CD4-positive, alpha-beta T cell treated with Interferon gamma for 1 hour (primary cell): Measurements from ENCODE around the gene MYADML2.
"Not testable (repeated sequence)": the region's sequence is repeated elsewhere in the genome, so short reads cannot be mapped to it uniquely, and the experiment has no call there.

Experiments used
- DNase-seq: peaks from one replicate; pipeline ENCODE4 v3.0.0-alpha.2; 2020

MYADML2 gene

GRCh38 chr17:81922566-81923301, 24.3 kb downstream of the MYADML2 start:
- DNase-seq: no peak

GRCh38 chr17:81921996-81922565, 25.0 kb downstream of the MYADML2 start:
- no peak for DNase-seq

DNA sequence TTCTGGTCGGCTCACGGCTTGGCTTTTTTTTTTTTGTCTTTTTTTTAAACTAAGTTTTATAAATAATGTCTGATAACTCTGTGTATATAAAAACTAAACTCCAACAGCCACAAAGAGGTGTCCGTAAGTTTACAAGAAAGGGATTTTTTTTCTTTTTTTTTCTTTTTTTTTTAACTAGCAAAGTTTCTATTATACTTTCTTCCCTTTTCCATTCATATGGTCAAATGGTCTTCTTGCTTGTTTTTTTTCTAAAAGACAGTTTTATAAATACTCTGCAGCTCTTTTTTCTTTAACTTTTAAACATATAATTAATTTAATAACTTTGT, 25.5 kb downstream of the MYADML2 start:
- DNase-seq: no peak

DNA sequence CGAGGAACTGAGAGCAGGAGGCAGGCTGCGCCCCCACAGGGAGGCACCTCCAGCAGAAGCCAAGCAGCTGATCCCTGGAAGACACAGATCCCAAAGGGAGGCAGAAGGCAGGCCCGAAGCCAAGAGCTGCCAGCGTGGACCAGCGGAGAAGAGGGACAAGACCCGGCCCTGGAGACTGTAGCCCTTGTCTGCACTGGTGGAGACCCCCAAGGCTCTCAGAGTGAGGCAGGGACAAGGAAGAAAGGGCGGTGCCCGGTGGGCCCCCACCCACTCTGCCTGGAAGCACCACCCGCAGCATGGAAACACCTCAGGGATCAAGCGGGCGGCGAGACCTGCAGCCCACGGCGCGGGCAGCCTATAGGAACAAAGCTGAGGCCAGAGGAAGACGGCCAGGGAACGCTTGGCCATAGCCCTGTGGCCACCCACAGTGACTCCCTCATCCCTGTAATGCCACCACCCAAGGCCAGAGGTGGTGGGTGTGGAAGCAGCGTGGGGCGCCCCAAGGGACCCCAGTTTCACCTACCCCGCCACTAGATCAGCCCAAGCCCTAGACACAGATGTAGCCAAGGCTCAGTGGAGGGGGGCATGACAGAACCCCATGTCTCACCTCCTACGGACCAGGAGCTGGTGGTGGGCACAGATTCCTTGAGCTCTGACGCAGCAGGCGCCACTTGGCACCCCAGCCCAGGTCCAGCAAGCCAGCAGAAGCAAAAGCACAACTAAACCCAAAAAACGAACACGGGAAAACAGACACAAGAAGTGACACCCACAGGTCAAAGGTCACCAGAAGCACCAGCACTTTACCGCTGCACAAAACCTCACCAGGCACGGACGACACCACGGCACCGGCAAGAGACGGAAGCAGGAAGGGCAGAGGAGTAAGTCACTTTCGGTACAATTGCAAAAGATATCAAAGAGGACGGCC, 26.2 kb downstream of the MYADML2 start:
- DNase-seq: no peak

GRCh38 chr17:81918832-81919545, 28.0 kb downstream of the MYADML2 start:
- DNase-seq: no peak

- not testable (repeated sequence) for DNase-seq
Observed at GRCh38 chr17:81918333-81918669, 28.7 kb downstream of the MYADML2 start.

GRCh38 chr17:81917565-81918332, 29.3 kb downstream of the MYADML2 start, which contains the start of gene SIRT7:
SIRT7 (minus strand) TSS chr17:81918176; CDS start chr17:81918131, 45 bp downstream.
- peak; percentile 86 for DNase-seq

GRCh38 chr17:81916234-81917001, 30.6 kb downstream of the MYADML2 start:
- DNase-seq: no peak

- DNase-seq: no peak
Observed at GRCh38 chr17:81915331-81915730, 31.7 kb downstream of the MYADML2 start.

GRCh38 chr17:81914103-81914850, 32.8 kb downstream of the MYADML2 start:
- DNase-seq: no peak

DNA sequence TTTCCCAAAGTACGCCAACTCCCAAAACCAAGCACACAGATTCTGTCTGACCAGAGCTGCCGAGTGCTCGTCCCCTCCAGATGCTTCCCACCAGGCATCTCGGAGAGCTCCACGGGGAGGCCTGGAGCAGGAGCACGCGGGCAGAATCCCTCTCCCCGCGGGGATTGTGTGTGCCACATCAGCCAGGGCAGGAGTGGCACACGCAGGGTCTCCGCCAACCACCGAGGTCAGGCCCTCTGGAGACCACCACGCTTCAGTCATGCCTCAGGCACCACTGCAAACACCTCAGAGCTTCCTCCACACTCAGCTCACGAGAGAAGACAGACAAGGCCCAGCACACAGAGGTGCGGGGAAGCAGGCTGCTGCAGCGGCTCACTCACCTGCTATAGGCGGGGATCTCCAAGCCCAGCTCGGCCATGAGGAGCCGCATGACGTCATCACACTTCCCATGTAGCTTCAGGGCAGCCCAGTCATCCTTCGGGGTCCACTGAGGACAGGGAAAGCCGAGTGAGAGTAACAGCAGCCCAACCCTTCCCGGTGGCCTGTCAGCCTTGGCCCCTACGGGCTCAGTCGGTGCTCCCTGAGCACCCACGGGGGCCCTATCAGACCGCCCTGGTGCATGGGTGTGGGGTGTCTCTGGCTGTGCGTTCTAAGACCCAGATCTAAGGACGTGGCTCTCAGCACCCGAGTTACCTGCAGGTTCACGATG, 33.5 kb downstream of the MYADML2 start:
- DNase-seq: no peak

- no peak for DNase-seq
Observed at GRCh38 chr17:81912441-81913309, 34.4 kb downstream of the MYADML2 start.

GRCh38 chr17:81911969-81912368, 35.1 kb downstream of the MYADML2 start:
- DNase-seq: no peak

DNA sequence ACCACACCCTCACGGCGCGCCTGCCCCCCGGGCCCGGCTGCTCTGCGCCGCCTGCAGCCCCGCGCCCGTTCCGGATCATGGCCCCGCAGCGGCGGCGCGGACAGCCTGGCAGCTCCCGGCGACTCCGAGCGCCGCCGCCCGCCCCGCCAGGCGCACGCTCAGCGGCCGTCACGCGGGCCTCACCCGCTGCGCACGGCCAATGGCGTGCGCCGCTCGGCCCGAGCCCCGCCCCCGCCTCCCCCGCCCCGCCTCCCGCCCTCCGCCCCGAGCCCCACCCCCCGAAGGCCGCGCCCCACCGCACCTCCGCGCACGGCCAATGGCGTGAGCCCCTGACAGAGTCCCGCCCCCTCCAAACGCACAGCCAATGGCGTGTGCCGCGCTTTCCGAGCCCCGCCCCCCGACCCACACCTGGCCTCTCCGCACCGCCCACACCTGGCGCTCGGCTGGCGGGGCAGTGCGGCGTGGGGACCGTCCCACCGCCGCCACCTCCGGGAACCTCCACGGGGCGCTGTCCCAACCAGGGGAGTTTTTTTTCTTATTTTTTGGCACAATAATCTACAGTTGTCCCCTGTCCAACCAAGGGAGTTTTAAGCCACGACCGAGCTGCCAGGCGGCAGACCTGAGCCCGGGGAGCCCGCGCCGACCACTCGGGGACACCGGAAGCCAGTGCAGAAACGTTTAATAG, 35.6 kb downstream of the MYADML2 start, which contains the start of gene PCYT2:
TSS of gene PCYT2 (minus strand) at position 123 of the 685 bp plus-strand sequence. CDS start at position 79, 44 bp downstream.
- DNase-seq: peak; percentile 91

GRCh38 chr17:81910840-81911276, 36.2 kb downstream of the MYADML2 start:
- DNase-seq: no peak

DNA sequence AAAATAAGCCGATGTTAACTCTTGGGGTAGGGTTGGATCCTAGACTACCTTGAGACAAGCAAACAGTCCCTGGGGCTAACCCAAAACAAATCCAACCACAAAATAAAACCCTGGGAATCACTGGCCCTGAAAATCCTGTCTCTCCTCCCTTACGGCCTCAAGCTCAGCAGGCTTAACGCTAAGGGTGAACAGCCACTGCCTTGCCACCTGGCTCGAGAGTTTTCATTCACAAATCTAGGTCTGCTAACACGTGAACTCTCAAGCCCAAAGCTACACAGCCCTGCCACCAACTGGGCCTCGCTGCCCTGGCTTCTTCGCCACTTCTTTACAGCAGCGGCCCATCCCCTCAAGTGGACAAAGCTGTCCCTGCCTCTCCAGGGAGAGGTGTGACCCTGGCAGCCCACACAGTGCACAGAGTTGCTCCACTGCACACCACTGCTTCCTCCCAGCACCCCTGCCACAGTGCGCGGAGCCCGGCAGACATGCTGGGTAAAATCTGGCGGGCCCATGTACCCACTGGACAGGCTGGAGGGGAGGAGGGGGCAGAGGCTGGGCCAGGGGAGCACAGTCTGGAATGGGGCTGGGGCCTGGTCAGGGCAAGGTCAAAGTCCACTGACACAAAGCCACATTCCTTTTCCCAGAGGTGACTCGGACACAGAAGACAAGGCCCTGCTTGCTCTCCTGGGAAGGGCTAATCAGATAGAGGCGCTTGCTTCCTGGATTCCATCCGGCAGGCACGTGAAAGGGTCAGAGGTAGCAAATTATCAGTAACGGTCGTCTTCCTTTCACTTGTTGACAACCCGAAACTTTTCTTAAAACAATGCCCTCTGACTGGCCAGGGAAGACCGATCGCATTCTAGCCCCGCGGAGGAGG, 36.8 kb downstream of the MYADML2 start:
- DNase-seq: no peak

- DNase-seq: no peak
Observed at GRCh38 chr17:81909231-81909630, 37.8 kb downstream of the MYADML2 start.
